VCaP (cell line): ENCODE data around the gene RPTOR.

Source experiments
- H3K27ac ChIP-seq: fragments of 450-650 bp; 2 replicates; pipeline ENCODE4 v1.5.1; 2017
- TF ChIP-seq, protein P1 (sequence below): fragments of 450-650 bp; conservative IDR thresholded peaks from 2 replicates; pipeline ENCODE4 v1.5.1; 2017; ENCODE audit warnings: mild to moderate bottlenecking, moderate library complexity

RPTOR gene

DNA sequence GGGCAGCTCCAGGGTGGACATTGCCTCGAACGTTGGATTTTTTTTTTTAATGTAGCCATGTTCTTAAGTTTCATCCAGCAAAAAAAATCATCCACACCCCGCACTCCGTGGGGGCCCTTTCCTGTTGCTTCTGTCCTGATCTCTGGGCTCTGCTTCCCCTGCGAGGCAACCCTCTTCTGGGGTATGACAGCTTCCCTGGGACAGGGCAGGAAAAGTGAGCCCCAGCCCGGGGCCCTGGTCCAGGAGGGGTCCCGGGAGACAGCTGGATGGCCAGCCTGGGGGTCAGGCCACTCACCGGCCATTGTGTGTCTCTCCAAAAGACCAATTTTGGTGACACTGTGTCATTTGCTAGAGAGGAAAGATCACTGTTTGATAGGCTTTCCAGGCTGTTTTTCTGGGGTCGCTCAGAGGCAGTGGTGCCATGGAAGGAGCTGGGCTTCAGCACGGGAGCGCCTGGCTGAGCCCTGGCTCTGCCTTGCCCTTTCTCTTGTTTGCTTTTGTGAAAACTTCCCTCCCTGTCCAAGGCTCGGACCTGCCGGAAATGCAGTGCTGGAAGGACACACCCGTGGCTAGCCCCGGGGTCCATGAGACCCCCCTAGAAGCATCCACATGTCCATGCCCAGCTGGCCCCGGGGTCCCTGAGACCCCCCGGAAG, 406.0 kb downstream of the RPTOR start:
- TF ChIP-seq, protein P1, sequence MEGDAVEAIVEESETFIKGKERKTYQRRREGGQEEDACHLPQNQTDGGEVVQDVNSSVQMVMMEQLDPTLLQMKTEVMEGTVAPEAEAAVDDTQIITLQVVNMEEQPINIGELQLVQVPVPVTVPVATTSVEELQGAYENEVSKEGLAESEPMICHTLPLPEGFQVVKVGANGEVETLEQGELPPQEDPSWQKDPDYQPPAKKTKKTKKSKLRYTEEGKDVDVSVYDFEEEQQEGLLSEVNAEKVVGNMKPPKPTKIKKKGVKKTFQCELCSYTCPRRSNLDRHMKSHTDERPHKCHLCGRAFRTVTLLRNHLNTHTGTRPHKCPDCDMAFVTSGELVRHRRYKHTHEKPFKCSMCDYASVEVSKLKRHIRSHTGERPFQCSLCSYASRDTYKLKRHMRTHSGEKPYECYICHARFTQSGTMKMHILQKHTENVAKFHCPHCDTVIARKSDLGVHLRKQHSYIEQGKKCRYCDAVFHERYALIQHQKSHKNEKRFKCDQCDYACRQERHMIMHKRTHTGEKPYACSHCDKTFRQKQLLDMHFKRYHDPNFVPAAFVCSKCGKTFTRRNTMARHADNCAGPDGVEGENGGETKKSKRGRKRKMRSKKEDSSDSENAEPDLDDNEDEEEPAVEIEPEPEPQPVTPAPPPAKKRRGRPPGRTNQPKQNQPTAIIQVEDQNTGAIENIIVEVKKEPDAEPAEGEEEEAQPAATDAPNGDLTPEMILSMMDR: no peak
- no peak overlapping the region for H3K27ac ChIP-seq

DNA sequence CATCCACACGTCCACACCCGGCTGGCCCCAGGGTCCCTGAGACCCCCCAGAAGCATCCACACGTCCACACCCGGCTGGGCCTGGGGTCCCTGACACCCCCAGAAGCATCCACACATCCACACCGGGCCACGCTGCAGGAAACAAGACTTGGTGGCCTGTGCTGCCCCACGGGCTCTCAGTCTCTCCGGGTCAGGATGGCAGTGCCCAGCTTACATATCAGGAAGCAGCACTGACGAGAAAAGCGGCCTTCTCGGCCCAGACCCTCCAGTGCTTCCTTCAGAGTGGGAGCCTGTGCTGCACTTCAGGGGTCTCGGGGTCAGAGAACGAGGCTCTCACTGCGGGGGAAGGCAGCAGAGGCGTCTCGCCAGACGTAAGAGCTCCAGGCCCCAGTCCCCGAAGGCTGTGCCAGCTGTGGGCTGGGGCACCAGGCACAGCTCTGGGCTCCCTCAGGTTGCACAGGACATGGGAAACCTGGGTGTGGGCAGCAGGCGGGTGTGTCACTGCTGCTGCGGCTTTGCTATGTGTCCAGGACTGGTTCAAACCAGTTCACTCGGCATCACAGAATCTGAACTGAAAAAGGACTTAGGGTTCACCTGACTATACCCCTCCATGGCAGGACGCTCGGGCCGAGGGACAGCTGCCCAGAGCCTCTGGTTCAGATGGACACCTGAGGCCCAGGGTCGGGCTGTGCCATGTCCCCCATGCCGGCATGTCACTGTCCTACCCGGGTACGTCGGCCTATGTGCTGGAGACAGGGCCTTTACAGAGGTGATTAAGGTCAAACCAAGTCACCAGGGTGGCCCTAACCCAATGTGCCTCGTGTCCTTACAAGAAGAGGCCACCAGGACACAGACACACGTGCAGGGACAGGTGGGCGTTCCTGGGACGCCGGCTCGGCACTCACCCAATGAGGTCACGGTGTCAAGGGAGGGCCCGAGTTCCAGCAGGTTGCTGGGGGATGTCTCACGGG, 406.8 kb downstream of the RPTOR start:
- TF ChIP-seq, protein P1: no peak
- no peak overlapping the region for H3K27ac ChIP-seq

DNA sequence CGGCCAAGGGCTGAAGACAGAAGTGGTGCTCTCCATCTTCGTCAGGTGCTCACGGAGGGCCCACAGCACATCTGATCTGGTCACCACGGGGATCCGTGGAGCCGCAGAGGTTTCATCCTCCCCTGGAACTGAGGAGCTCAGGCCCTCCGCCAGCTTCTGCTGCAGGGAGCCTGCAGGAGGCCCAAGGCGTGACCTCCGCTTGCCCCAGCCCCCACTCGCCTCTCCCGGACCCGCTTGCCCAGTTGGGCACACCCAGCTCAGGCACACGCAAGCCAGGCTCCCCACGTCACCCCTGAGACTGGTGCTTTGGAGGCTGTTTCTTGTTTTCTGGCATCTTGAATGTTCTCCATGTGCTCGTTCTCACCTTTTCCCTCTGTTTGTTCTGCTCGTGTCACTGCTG, 407.7 kb downstream of the RPTOR start:
- TF ChIP-seq, protein P1: no peak
- H3K27ac ChIP-seq: no peak overlapping the region

DNA sequence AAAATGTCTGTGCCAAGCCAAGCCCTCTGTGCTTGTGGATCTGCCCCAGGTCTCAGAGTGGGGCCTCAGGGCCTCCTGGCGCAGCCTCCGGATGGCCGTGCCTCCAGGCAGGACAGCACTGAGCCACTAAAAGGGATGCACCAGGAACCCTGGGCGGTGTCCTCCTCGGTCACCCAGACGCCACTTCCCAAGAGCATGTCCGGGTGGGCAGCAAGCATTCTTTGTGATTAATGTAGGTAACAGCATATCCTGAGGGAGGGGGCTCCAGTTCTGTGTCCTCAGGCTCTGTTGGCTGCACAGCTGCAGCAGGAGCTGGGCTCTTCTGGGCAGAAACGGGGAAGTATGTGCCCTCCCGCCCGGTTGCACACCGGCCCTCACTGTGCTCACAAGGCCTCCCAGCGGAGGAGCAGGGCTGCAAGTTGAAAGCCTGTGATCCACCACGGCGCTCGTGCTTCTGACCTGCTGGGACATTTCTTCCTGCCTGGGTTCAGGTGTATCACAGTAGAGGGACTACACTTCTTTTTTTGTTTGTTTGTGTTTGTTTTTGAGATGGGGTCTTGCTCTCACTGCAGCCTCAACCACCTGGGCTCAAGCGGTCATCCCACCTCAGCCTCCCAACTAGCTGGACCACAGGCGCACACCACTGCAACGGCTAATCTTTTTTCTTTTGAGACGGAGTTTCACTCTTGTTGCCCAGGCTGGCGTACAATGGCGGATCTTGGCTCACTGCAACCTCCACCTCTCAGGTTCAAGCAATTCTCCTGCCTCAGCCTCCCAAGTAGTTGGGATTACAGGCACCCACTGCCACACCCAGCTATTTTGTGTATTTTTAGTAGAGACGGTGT, 409.1 kb downstream of the RPTOR start:
- TF ChIP-seq, protein P1: no peak
- no peak overlapping the region for H3K27ac ChIP-seq

DNA sequence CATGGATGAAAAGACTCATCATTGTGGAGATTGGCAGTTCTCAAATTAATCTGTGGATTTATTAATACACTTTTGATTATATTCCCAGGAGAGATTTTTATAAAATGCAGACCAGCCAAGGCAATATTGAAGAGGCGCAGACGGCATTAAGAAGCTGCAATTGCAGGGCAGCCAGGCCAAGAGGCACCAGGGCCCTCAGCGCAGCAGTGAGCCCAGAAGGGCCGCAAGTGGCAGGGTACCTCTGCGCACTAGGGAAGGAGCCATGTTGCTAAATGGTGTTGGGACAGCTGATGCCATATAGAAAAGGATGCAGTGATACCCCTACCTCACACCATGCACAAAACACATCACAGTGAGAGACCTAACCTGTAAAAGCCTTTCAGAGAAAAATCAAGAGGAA, 410.4 kb downstream of the RPTOR start:
- TF ChIP-seq, protein P1: no peak
- no peak overlapping the region for H3K27ac ChIP-seq

DNA sequence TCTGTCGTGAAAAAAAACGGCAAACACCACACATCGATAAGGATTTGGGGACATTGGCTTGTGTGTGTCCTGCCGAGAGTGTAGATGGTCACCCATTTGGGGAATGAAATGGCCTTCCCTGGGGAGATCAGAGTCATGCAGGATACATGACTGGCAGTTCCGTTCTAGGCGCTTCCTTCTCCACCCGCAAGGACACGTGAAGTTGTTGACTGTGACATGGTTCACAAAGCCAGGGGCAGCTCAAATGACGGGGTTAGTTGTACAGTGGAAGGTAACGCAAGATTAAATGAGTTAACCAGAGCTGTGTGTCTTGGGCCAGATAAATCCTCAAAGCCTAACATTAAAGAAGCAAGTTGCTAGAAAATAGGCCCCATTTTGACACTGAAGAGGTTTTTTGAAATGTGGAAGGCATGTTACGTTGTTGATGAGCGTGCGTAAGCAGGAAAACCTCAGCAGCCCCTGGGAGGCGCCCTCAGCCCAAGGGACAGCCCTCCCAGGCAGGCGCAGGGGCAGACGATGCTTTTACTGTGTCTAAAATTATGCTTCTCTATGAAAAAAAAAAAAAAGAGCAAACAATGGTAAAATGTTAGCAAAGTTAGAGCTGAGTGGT, 411.1 kb downstream of the RPTOR start:
- TF ChIP-seq, protein P1: no peak
- H3K27ac ChIP-seq: no peak overlapping the region
